NCI-H1694 treated with DMSO at 0.1 percent for 48 hours (cell line): ENCODE measurements around the gene ATP5F1B.
A peak's percentile ranks its signal among the peaks of the same experiment; 100 is the strongest.

Experiments used
- DNase-seq: peaks from one replicate; lab custom pipeline; 2025; lab: John Stamatoyannopoulos, UW

ATP5F1B gene

GRCh38 chr12:56616244-56616643, 29.5 kb downstream of the ATP5F1B start:
- DNase-seq: no peak

GRCh38 chr12:56614627-56615026, 31.2 kb downstream of the ATP5F1B start:
- no peak for DNase-seq

- no peak for DNase-seq
Measured at GRCh38 chr12:56604355-56604754, 41.4 kb downstream of the ATP5F1B start.

GRCh38 chr12:56602239-56602638, 43.5 kb downstream of the ATP5F1B start:
- DNase-seq: no peak

GRCh38 chr12:56601503-56601902, 44.3 kb downstream of the ATP5F1B start:
- DNase-seq: no peak

GRCh38 chr12:56600753-56601152, 45.0 kb downstream of the ATP5F1B start:
- DNase-seq: no peak

- DNase-seq: no peak
Measured at GRCh38 chr12:56599797-56600196, 46.0 kb downstream of the ATP5F1B start.

- DNase-seq: no peak
Measured at GRCh38 chr12:56599041-56599440, 46.7 kb downstream of the ATP5F1B start.

GRCh38 chr12:56596815-56597214, 49.0 kb downstream of the ATP5F1B start:
- DNase-seq: no peak

GRCh38 chr12:56593909-56594621, 51.7 kb downstream of the ATP5F1B start:
- DNase-seq: peak; percentile 15

- DNase-seq: no peak
Measured at GRCh38 chr12:56591961-56592360, 53.8 kb downstream of the ATP5F1B start.

GRCh38 chr12:56591126-56591525, 54.7 kb downstream of the ATP5F1B start:
- DNase-seq: no peak

GRCh38 chr12:56590237-56590830, 55.5 kb downstream of the ATP5F1B start:
- peak; percentile 8 for DNase-seq

- no peak for DNase-seq
Measured at GRCh38 chr12:56589783-56590182, 56.0 kb downstream of the ATP5F1B start.
